ENCODE measurements around the gene SPAG6.

The SPAG6 gene

GRCh38 chr10:22438711-22439110 is 93.4 kb downstream of the SPAG6 start:
- Histone ChIP-seq H3K27ac (ENCODE audit: insufficient read depth, low read depth, low read length, poor library complexity, severe bottlenecking) (no peak overlapping the region), H3K36me3 (ENCODE audit: control insufficient read depth, insufficient read depth, low read length) (no peaks in the 10 kb centered on the region), H3K4me3 (ENCODE audit: insufficient read depth, low read depth, low read length) (no peak overlapping the region), H3K4me1 (ENCODE audit: control insufficient read depth, insufficient read depth, low read length) (peaks cover 3% of the 10 kb centered on the region), H3K27me3 (ENCODE audit: control insufficient read depth, insufficient read depth, low read length, poor library complexity, severe bottlenecking) (peaks cover 47% of the 10 kb centered on the region), H3K9me3 (ENCODE audit: control insufficient read depth, low read length) (no peaks in the 10 kb centered on the region)
- WGBS, 2 experiments = 62 to 91% methylated on average over 1 to 4 of the region's 4 CpGs

GRCh38 chr10:22442063-22442462 is 96.8 kb downstream of the SPAG6 start:
- Histone ChIP-seq H3K36me3 (ENCODE audit: control insufficient read depth, insufficient read depth, low read length) (no peaks in the 10 kb centered on the region), H3K9me3 (ENCODE audit: control insufficient read depth, low read length) (no peaks in the 10 kb centered on the region), H3K4me3 (ENCODE audit: insufficient read depth, low read depth, low read length) (no peak overlapping the region), H3K27ac (ENCODE audit: insufficient read depth, low read depth, low read length, poor library complexity, severe bottlenecking) (no peak overlapping the region), H3K27me3 (ENCODE audit: control insufficient read depth, insufficient read depth, low read length, poor library complexity, severe bottlenecking) (peaks cover 35% of the 10 kb centered on the region), H3K4me1 (ENCODE audit: control insufficient read depth, insufficient read depth, low read length) (peaks cover 3% of the 10 kb centered on the region)

DNA sequence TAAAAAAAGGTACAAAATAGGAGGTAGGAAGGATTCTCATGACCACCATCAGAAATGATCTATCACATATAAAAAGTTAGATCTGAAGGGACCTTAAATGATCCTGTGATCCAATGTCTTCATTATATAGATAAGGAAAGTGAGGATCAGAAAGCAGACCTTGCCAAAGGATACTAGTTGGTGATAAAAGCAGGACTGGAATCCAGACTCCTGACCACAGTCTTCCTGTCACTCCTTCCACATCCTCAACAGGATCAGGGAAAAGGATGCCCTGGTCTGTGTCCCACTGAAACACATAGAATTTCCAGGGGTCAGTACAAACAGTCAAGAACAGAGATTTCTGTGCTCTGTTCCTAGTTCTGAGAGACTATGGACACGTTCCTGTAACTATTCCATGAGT is 97.2 kb downstream of the SPAG6 start:
- 87 to 88% methylated on average over 1 of the region's 1 CpG for WGBS, 2 experiments
- Histone ChIP-seq H3K36me3 (ENCODE audit: control insufficient read depth, insufficient read depth, low read length) (no peaks in the 10 kb centered on the region), H3K27me3 (ENCODE audit: control insufficient read depth, insufficient read depth, low read length, poor library complexity, severe bottlenecking) (peaks cover 35% of the 10 kb centered on the region), H3K9me3 (ENCODE audit: control insufficient read depth, low read length) (no peaks in the 10 kb centered on the region), H3K4me3 (ENCODE audit: insufficient read depth, low read depth, low read length) (no peak overlapping the region), H3K4me1 (ENCODE audit: control insufficient read depth, insufficient read depth, low read length) (peaks cover 3% of the 10 kb centered on the region), H3K27ac (ENCODE audit: insufficient read depth, low read depth, low read length, poor library complexity, severe bottlenecking) (no peak overlapping the region)

DNA sequence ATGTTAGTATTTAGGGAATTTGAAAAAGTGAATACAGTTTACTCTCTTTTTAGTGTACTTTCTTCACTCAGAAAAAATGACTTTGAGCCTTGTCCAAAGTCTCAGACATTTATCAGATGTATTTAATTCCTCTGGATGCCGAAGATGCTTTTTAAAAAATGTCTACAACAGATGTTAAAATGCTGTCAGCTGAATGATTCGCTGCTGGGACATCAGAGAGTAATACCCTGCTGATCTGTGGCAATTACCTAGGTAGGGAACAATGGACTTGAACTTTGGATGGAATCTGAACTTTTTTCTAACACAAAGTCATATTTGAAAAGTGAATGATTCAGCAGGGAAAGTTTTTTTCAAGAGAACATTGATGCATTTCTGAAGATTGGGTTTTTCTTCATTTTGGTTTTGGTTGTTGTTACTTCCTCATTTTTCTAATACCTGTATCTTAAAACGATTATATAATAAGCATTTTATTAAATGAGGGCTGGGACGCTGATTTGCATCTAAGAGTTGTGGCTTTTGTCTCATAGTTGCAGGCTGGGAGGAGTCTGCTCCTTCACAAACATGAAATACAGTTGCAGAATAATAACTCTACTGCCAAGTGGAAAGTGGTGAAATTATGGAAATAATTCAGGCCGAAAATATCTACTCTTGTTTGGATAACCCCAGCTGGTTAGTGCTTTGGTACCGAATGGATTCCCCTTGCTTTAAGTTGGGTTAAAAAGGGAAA is 98.0 kb downstream of the SPAG6 start:
- Histone ChIP-seq H3K36me3 (ENCODE audit: control insufficient read depth, insufficient read depth, low read length) (no peaks in the 10 kb centered on the region), H3K4me1 (ENCODE audit: control insufficient read depth, insufficient read depth, low read length) (peaks cover 2% of the 10 kb centered on the region), H3K4me3 (ENCODE audit: insufficient read depth, low read depth, low read length) (no peak overlapping the region), H3K27me3 (ENCODE audit: control insufficient read depth, insufficient read depth, low read length, poor library complexity, severe bottlenecking) (peaks cover 28% of the 10 kb centered on the region), H3K27ac (ENCODE audit: insufficient read depth, low read depth, low read length, poor library complexity, severe bottlenecking) (no peak overlapping the region), H3K9me3 (ENCODE audit: control insufficient read depth, low read length) (no peaks in the 10 kb centered on the region)
- WGBS, 2 experiments = 89% methylated on average over 4 to 5 of the region's 6 CpGs

- no peaks in the 10 kb centered on the region for H3K4me1 ChIP-seq (ENCODE audit: control insufficient read depth, insufficient read depth, low read length)
- WGBS, 2 experiments = 73 to 81% methylated on average over 4 of the region's 4 CpGs
- no peaks in the 10 kb centered on the region for H3K36me3 ChIP-seq (ENCODE audit: control insufficient read depth, insufficient read depth, low read length)
- no peak overlapping the region for H3K27ac ChIP-seq (ENCODE audit: insufficient read depth, low read depth, low read length, poor library complexity, severe bottlenecking)
- H3K4me3 ChIP-seq (ENCODE audit: insufficient read depth, low read depth, low read length) = no peak overlapping the region
- no peaks in the 10 kb centered on the region for H3K9me3 ChIP-seq (ENCODE audit: control insufficient read depth, low read length)
- H3K27me3 ChIP-seq (ENCODE audit: control insufficient read depth, insufficient read depth, low read length, poor library complexity, severe bottlenecking) = peaks cover 18% of the 10 kb centered on the region
Measured at GRCh38 chr10:22444219-22444788, 99.0 kb downstream of the SPAG6 start.

DNA sequence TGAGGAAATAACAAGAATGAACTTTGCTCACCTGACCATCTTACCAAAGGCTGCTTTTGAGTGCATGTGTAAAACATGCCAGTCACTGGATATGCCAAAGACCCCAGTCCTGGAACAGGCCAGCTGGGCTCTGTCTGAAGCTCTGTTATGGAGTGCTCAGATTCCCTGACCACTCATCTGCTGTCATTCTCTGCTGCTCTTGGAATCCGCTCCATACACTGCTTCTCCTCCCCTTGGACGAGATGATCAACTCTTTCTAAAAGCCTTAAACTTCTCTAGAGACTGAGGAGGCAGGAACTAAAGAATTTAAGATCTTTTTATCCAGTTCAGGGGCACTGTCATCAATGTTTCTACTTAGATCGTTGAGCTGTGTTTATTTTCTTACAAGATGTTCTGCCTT is 100.2 kb downstream of the SPAG6 start:
- H3K4me1 ChIP-seq (ENCODE audit: control insufficient read depth, insufficient read depth, low read length) = no peaks in the 10 kb centered on the region
- H3K4me3 ChIP-seq (ENCODE audit: insufficient read depth, low read depth, low read length) = no peak overlapping the region
- peaks cover 6% of the 10 kb centered on the region for H3K27me3 ChIP-seq (ENCODE audit: control insufficient read depth, insufficient read depth, low read length, poor library complexity, severe bottlenecking)
- 83 to 90% methylated on average over 3 of the region's 3 CpGs for WGBS, 2 experiments
- no peaks in the 10 kb centered on the region for H3K9me3 ChIP-seq (ENCODE audit: control insufficient read depth, low read length)
- no peak overlapping the region for H3K27ac ChIP-seq (ENCODE audit: insufficient read depth, low read depth, low read length, poor library complexity, severe bottlenecking)
- H3K36me3 ChIP-seq (ENCODE audit: control insufficient read depth, insufficient read depth, low read length) = no peaks in the 10 kb centered on the region

DNA sequence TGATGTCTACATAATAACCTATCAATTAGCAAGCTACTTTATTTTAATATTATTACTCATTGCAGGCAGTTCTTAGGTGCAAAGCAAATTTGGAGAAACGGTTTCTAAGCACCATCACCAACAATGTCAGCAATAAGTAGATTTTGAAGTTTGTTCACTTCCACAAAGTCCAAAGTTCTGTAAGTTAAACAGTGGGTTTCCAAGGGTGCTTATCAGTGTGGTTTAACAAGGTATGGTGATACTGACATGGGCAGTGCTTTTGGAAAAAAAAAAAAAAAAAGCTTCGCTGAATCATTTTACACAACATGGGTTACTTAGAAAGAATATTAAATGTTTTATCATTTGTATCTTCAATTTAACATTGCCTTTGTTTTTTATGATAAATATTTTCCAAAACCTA is 101.8 kb downstream of the SPAG6 start:
- no peaks in the 10 kb centered on the region for H3K4me1 ChIP-seq (ENCODE audit: control insufficient read depth, insufficient read depth, low read length)
- WGBS, 2 experiments = 100% methylated on average over 1 of the region's 2 CpGs; no CpG with 5 or more reads in 1 of the 2 experiments

DNA sequence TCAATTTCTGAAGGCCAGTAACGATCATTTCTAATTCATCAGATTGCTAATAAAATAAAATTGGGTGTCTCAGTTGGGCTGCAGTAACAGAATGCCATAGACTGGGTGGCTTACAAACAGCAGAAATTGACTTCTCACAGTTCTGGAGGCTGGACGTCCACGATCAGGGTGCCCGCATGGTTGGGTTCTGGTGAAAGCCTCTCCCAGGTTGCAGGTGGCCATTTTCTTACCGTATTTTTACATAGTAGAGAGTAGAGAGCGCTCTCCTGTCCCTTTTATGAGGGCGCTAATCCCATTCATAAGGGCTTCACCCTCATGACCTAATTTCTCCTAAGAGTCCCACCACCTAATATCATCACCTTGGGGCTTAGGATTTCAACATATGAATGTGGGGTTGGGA is 106.0 kb downstream of the SPAG6 start:
- no peaks in the 10 kb centered on the region for H3K36me3 ChIP-seq (ENCODE audit: control insufficient read depth, insufficient read depth, low read length)
- H3K27me3 ChIP-seq (ENCODE audit: control insufficient read depth, insufficient read depth, low read length, poor library complexity, severe bottlenecking) = no peaks in the 10 kb centered on the region
- H3K27ac ChIP-seq (ENCODE audit: insufficient read depth, low read depth, low read length, poor library complexity, severe bottlenecking) = no peak overlapping the region
- WGBS, 2 experiments = 96 to 98% methylated on average over 7 of the region's 7 CpGs
- peaks cover 16% of the 10 kb centered on the region for H3K4me1 ChIP-seq (ENCODE audit: control insufficient read depth, insufficient read depth, low read length)
- H3K4me3 ChIP-seq (ENCODE audit: insufficient read depth, low read depth, low read length) = no peak overlapping the region
- H3K9me3 ChIP-seq (ENCODE audit: control insufficient read depth, low read length) = no peaks in the 10 kb centered on the region

More for the DNA sequence above, 101.8 kb downstream of the SPAG6 start:
- no peak overlapping the region for H3K4me3 ChIP-seq (ENCODE audit: insufficient read depth, low read depth, low read length)
- no peak overlapping the region for H3K27ac ChIP-seq (ENCODE audit: insufficient read depth, low read depth, low read length, poor library complexity, severe bottlenecking)
- no peaks in the 10 kb centered on the region for H3K36me3 ChIP-seq (ENCODE audit: control insufficient read depth, insufficient read depth, low read length)
- H3K27me3 ChIP-seq (ENCODE audit: control insufficient read depth, insufficient read depth, low read length, poor library complexity, severe bottlenecking) = no peaks in the 10 kb centered on the region
- H3K9me3 ChIP-seq (ENCODE audit: control insufficient read depth, low read length) = no peaks in the 10 kb centered on the region

DNA sequence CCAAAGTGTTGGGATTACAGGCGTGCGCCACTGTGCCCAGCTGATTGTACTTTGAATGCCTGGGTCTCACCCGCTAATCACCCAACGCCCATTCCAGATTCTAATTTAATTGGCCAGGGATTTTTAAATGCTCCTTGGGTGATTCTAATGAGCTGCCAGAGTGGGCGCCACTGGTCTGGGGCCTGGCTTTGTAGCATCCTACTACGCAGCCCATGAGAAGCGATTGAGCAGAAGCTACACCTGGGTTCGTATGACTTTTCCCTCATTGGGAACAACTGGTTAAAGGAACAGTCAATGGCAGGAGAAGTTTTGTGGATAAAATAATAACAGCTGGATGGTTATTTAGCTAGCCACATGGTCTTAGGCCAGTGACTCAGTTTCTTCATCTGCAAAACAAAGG is 108.0 kb downstream of the SPAG6 start:
- Histone ChIP-seq H3K27me3 (ENCODE audit: control insufficient read depth, insufficient read depth, low read length, poor library complexity, severe bottlenecking) (no peaks in the 10 kb centered on the region), H3K4me1 (ENCODE audit: control insufficient read depth, insufficient read depth, low read length) (peaks cover 16% of the 10 kb centered on the region), H3K4me3 (ENCODE audit: insufficient read depth, low read depth, low read length) (no peak overlapping the region), H3K27ac (ENCODE audit: insufficient read depth, low read depth, low read length, poor library complexity, severe bottlenecking) (no peak overlapping the region), H3K9me3 (ENCODE audit: control insufficient read depth, low read length) (no peaks in the 10 kb centered on the region), H3K36me3 (ENCODE audit: control insufficient read depth, insufficient read depth, low read length) (no peaks in the 10 kb centered on the region)
- WGBS, 2 experiments = 96 to 97% methylated on average over 8 of the region's 8 CpGs

DNA sequence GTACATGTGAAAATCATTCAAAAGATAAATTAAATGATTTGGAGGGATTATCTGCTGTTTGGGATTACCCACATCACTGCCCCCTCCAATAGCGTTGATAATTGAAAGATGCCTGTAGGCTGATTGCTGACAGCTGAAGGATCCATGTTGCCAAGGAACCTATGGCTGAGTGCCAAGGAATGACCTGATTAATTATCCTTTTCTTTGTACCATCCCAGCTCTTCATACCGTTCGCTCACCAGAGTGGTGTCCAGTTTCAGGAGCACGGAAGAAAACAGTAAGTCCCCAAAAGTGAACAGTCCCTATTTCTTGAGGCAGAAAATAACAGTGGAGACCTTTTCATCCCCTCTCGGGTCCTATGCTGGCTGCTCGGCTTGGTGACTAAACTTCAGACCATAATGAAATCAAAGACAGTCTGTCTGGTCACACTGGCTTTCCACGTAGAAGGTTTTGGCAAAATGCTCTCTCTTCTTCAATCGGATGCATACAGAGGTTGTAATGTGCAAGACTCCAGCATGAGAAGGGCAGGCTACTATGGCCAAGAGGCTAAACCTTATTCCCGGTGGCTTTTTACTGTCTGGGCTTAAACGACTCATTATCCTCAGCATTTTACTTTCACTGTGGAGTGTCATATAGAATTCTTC is 108.8 kb downstream of the SPAG6 start:
- Histone ChIP-seq H3K27ac (ENCODE audit: insufficient read depth, low read depth, low read length, poor library complexity, severe bottlenecking) (peak overlapping the region; percentile 57), H3K4me1 (ENCODE audit: control insufficient read depth, insufficient read depth, low read length) (peaks cover 16% of the 10 kb centered on the region), H3K4me3 (ENCODE audit: insufficient read depth, low read depth, low read length) (no peak overlapping the region), H3K27me3 (ENCODE audit: control insufficient read depth, insufficient read depth, low read length, poor library complexity, severe bottlenecking) (no peaks in the 10 kb centered on the region), H3K36me3 (ENCODE audit: control insufficient read depth, insufficient read depth, low read length) (no peaks in the 10 kb centered on the region), H3K9me3 (ENCODE audit: control insufficient read depth, low read length) (no peaks in the 10 kb centered on the region)
- 81 to 85% methylated on average over 10 of the region's 10 CpGs for WGBS, 2 experiments

Measured in ectodermal cell (in vitro differentiated cells).